HG02938 (cell line): Measurements from ENCODE around the gene TRAK1.

Experiments
- ATAC-seq: cut with Tn5 transposase; IDR thresholded peaks from one replicate; pipeline ENCODE4 v1.9.1; 2021; ENCODE audit warnings: mild to moderate bottlenecking, moderate library complexity; ENCODE audit not compliant: unreplicated experiment

Gene TRAK1

GRCh38 chr3:42267878-42268277, 176.7 kb downstream of the TRAK1 start:
- no peak for ATAC-seq

GRCh38 chr3:42269647-42270046, 178.5 kb downstream of the TRAK1 start:
- ATAC-seq, result no peak

DNA sequence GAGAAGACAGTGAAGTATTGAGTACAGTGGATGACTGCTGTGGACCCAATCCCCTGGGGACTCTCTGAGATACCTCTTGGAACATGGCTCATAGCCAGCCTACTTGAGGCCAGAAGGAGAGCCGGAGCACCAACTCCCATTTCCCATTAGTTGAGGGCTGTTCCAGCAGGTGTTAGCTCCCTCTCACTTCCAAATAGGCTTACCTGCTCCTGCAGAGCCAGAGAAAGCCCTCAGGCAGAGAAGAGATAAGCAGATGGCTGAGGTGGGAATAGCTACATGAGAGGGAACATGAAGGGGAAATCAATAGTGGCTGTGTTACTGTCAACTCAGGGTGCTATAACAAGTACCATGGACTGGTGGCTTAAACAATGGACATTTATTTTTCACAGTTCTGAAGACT, 179.4 kb downstream of the TRAK1 start:
- ATAC-seq, result no peak

DNA sequence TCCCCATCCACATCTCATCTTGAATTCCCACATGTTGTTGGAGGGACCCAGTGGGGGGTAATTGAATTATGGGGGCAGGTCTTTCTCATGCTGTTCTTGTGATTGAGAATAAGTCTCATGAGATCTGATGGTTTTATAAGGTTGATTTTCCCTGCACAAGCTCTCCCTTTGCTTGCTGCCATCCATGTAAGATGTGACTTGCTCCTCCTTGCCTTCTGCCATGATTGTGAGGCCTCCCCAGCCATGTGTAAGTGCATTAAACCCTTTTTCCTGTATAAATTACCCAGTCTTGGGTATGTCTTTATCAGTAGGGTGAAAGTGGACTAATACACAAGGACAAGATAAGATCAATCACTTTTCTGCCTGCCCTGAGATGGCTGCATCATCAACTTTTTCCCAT, 180.6 kb downstream of the TRAK1 start:
- no peak for ATAC-seq

DNA sequence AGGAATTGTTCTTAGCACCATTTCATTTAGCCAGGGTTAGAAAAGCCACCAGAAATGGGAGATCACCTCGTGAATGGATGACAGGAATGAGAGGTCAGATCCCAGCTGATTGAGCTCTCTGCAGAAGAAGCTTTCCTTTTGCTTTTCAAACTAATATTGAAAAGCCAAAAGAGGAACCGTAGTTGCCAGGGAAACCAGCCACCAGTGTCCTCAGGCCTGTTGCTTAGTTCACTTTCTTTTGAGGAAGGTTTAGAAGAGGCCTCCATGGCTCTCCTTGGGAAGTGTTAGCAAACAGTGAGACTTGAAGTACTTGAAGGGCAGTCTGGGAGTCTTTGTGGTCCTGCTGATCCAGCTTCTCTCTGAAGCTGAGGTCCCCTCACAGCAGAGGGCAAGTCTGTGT, 182.2 kb downstream of the TRAK1 start:
- ATAC-seq, result no peak

GRCh38 chr3:42274266-42274665, 183.1 kb downstream of the TRAK1 start:
- no peak for ATAC-seq

GRCh38 chr3:42275217-42275616, 184.1 kb downstream of the TRAK1 start:
- no peak for ATAC-seq
